Skin of body (tissue), 2 donors: ENCODE data around the gene KLRF2. TPM values are rescaled to one million over a fixed set of nuclear protein-coding genes. Genes with fewer than 3 reads are reported as not detected.
"Not testable (repeated sequence)": the region's sequence is repeated elsewhere in the genome, so short reads cannot be mapped to it uniquely, and the experiment has no call there.

Experiments used
- DNase-seq: peaks from one replicate; lab custom pipeline; 2025; lab: John Stamatoyannopoulos, UW
- total RNA-seq: library from RNA; depleted of rRNA; stranded (reverse); fragments of >200 nt; gene quantifications from one replicate; pipeline ENCODE4 v1.2.3, GENCODE V29; 2014

The KLRF2 gene
- total RNA-seq, result not detected

GRCh38 chr12:9881246-9881645, at the start of gene KLRF2:
Gene KLRF2 (plus strand): TSS chr12:9881489. CDS start chr12:9881596, 107 bp downstream.
- no peak for DNase-seq

DNA sequence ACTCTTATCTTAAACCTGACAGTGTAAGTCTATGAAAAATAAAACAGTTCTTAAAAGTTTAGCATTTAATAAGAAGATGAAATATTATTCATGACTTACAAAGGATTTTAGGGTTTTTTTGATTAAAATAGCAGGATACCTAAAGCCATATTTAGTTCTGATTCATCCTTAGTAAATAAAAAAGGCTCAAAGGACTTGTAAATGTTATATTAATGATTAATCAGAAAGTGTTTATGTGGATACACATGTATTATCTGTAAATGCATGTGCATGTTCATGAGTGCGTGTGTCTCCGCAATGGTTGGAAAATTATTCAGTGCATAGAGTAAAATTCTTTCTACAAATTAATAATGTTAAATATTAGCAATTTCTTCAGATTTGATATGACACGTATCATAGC, 49.6 kb upstream of the KLRF2 start:
- DNase-seq, result no peak

GRCh38 chr12:9843407-9843806, 37.9 kb upstream of the KLRF2 start:
- DNase-seq, result no peak

- DNase-seq, result no peak
Observed at GRCh38 chr12:9848899-9849298, 32.4 kb upstream of the KLRF2 start.

- DNase-seq, result no peak
Observed at GRCh38 chr12:9851050-9851449, 30.2 kb upstream of the KLRF2 start.

GRCh38 chr12:9851927-9852326, 29.4 kb upstream of the KLRF2 start:
- DNase-seq, result no peak

GRCh38 chr12:9856151-9856550, 25.1 kb upstream of the KLRF2 start:
- DNase-seq, result no peak

- no peak for DNase-seq
Observed at GRCh38 chr12:9856894-9857293, 24.4 kb upstream of the KLRF2 start.

DNA sequence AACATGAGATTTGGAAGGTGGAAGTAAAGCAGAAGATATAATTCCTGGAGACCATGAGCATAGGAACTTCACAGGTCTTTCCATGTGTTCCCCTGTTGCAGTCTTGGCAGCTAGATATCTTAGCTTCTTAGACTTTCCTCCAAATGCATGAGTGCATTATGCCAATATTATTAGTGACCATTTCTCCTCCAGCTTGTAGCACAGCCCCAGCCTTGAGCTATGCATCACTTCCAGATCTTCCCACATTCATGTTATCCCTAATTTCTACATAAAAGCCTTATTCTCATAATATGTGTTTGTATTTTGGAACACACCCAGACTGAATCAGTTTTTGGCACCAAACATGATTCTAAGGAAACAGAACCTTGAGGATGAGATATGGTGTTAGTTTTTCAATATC, 23.2 kb upstream of the KLRF2 start:
- no peak for DNase-seq

DNA sequence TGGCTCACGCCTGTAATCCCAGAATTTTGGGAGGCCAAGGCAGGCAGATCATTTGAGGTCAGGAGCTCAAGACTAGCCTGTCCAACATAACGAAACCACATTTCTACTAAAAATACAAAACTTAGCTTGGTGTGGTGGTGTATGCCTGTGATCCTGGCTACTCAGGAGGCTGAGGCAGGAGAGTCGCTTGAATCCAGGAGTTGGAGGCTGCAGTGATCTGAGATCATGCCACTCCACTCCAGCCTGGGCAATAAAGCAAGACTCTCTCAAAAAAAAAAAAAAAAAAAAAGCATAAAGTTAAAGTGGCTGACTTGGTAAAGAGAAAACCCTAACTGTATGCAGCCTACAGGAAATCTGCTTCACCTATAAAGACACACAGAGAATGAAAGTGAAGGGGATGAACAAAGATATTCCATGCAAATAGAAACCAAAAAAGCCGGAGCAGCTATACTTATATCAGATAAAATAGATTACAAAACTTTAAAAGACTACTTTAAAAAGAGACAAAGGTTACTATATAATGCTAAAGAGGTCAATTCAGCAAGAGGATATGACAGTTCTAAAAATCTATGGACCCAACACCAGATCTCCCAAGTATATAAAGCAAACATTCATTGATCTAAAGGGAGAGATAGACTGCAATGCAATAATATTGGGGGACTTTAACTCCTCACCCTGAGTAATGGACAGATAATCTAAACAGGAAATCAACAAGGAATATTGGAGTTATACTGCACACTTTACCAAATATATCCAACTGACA, 16.2 kb upstream of the KLRF2 start:
- DNase-seq, result no peak

DNA sequence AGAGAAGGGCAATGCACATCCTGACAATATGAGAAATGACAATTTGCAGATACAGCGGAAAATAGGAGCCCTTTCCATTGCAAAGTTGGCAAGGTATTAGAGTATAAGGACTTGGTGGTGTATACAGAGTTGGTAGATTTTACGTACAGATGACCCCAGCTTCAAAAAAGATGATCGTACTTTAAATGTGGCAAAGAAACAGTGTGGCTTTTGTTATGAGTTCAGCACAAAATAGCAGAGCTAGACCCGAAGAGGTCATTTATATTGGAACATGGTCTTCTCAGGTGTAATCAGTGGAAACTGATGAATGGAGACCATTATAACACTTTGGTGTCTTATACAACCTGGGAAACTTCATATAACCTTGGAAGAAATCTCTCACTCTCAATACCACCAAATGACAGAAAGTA, 14.4 kb upstream of the KLRF2 start:
- DNase-seq, result no peak

DNA sequence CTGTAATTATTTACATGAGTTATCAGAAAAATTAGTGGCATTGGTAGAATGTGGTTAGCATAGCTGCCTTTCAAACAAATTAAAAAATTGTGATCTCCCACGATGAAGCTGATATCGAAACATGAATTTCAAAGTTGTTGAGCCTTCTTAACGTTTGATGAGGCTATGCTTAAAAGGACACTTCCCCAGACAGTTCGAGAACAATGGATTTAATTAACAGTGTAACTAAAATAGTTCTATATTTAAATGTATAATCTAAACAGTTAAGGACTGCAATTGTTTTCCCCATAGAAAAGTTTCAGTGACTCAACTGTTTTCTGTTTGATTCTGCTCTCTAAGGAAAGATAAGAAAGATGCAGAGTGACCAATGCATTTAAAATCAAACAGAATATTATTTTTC, 13.8 kb upstream of the KLRF2 start:
- no peak for DNase-seq

- DNase-seq, result no peak
Observed at GRCh38 chr12:9868311-9868801, 12.9 kb upstream of the KLRF2 start.

DNA sequence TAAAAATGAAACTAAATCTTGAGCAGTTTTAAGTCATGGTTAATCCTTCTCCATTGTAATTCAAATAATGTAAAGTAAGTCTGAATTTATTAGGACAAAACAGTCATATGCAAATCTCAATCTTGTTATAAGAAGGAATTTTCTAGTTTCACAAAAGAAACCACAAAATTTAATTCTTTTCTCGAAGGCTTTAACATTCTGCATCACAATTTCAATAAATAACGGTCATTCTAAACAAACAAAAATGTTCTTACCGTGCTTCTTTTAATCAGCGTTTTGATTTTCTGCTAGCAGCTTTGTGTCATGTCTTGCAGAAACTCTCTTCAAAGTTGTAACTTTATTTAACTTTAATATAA, 12.4 kb upstream of the KLRF2 start:
- DNase-seq, result no peak

DNA sequence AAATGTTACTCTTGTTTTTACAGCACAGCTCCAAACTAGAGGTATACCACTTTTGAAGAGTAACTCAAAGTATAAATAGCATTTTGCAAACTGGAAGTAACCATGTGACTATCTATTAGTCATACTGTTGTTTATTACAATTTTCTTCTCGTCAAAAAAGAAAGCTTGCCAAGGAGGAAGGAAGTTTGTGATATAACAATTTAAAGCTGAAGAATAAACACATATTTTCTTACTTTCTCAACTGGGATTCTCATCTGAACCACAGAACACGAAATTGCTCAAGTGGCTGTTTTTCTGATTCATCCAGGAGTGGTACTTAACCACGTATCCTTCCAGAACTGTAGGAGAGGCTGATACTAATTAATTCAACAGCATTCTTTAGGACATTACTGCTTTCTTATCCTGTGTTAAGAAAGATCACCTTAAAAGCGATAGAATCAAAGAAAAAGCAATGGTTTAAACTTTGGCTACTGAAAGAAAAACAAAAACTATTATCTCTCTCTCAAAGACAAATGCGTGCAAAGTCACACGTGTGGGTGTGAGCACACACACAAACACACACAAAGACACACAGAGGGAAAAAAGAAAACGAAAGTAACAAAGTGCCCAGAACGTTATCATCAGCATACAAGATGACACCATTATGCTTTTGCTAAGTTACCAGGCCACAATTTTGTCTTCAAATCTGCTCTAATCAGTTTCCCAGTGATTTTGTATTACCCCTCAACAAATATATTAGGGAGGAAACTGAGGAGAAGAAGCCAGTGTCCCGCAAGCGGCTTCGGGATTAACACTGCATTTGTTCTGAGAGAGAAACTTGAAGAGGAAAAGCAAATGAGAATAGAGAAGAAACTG, 11.8 kb upstream of the KLRF2 start, which contains the start of gene CLEC2B:
CLEC2B (minus strand) TSS at position 48 of the 855 bp plus-strand sequence.
- DNase-seq, result peak; percentile 78

GRCh38 chr12:9870286-9870866, 10.9 kb upstream of the KLRF2 start:
- DNase-seq, result peak; percentile 69

DNA sequence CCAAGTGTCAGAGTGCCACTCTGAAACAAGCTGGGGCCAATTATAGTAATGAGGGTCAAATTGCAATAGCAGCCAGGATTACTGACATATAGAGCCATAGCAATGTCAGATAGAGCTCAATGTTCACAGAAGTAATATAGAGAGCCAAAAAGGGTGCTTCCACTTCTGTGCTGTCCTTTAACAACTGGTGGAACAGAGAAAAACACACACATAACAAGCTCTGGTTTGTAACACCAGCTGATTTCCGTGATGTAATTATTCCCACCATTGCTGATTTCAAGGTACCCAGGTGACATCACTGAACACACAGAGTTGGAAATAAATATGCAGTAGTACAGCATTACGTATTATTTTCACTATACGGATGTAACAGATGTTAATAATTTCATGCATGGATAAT, 9.1 kb upstream of the KLRF2 start:
- peak; percentile 48 for DNase-seq

- peak; percentile 36 for DNase-seq
Observed at GRCh38 chr12:9872742-9873141, 8.5 kb upstream of the KLRF2 start.

DNA sequence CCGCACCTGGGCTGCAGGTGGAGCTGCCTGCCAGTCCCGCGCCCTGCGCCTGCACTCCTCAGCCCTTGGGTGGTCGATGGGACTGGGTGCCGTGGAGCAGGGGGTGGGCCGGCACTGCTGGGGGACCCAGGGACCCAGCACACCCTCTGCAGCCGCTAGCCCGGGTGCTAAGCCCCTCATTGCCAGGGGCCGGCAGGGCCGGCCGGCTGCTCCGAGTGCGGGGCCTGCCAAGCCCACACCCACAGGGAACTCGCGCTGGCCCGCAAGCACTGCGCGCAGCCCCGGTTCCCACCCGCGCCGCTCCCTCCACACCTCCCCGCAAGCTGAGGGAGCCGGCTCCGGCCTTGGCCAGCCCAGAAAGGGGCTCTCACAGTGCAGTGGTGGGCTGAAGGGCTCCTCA, 5.2 kb upstream of the KLRF2 start:
- DNase-seq, result not testable (repeated sequence)

DNA sequence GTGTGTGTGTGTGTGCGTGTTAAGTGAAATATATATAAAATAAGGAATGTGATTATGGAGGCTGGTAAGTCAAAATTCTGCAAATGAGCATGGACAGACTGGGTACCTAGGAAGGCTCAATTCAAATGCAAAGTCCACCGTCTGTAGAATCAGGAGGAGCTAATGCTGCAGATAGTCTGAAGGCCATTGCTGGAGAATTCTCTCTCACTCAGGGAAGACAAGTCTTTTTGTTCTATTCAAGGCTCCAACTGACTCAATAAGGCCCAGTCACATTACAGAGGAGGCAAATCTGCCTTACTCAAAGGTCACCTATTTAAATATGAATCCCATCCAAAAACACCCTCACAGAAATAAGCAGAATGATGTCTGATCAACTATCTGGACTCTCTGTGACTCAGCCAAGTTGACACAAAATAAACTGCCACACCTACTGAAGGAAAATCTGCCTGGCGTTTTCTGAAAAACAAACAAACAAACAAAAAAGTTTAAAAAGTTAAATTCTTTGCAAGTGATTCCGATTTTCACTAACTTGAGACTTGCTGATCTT, 684 bp upstream of the KLRF2 start:
- DNase-seq, result no peak

GRCh38 chr12:9881988-9882387, 699 bp downstream of the KLRF2 start:
- DNase-seq, result no peak

DNA sequence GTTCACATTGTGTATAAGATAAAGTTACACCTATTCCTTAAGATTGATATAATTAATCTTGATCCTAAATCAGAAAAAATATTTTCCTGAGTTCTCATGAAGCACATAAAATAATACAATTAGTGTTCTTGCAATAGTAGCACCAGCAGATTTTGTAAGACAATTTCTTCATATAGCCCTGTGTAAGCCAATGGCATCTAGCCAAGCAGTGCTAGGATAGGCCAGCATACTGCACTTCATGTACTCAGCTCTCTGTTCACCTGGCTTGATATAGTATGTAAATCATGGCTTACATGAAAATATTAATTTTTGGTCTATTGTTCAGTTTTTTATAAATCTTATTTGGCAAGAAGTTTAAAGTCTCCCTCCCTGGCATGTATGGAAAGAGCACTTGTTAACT, 1.9 kb downstream of the KLRF2 start:
- DNase-seq, result no peak
